ENCODE results near the gene PTH2R. TPM values are rescaled to one million over a fixed set of nuclear protein-coding genes. Genes with fewer than 3 reads are reported as not detected.
"Not testable (repeated sequence)": the region's sequence is repeated elsewhere in the genome, so short reads cannot be mapped to it uniquely, and the experiment has no call there.

Gene PTH2R
- total and polyA plus RNA-seq, 2 of the 13 experiments (the other 11 are each of a cell fraction or from before 2014, with no cell fraction given), result 0.04 TPM; not detected in 1

DNA sequence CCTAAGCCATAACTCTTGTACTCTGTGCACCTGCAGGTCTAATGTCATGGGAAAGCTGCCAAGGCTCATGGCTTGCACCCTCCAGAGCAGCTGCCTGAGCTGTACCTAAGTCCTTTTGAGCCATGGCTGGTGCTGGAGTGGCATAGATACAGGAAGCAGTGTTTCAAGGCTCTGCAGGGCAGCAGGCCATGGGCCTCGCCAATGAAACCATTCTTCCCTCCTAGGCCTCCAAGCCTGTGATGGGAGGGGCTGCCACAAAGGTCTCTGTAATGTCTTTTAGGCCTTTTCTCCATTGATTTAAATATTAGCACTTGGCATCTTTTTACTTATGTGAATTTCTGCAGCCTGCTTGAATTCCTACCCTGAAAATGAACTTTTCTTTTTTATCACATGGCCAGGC lies 108.5 kb downstream of the PTH2R start (continued):
- TF ChIP-seq, protein P1, sequence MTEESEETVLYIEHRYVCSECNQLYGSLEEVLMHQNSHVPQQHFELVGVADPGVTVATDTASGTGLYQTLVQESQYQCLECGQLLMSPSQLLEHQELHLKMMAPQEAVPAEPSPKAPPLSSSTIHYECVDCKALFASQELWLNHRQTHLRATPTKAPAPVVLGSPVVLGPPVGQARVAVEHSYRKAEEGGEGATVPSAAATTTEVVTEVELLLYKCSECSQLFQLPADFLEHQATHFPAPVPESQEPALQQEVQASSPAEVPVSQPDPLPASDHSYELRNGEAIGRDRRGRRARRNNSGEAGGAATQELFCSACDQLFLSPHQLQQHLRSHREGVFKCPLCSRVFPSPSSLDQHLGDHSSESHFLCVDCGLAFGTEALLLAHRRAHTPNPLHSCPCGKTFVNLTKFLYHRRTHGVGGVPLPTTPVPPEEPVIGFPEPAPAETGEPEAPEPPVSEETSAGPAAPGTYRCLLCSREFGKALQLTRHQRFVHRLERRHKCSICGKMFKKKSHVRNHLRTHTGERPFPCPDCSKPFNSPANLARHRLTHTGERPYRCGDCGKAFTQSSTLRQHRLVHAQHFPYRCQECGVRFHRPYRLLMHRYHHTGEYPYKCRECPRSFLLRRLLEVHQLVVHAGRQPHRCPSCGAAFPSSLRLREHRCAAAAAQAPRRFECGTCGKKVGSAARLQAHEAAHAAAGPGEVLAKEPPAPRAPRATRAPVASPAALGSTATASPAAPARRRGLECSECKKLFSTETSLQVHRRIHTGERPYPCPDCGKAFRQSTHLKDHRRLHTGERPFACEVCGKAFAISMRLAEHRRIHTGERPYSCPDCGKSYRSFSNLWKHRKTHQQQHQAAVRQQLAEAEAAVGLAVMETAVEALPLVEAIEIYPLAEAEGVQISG (CRISPR knock-in tag; IDR thresholded peaks at IDR 0.05), result no peak
- no peak for TF ChIP-seq NPAS2 (CRISPR knock-in tag; IDR thresholded peaks at IDR 0.05; ENCODE audit: borderline replicate concordance)

DNA sequence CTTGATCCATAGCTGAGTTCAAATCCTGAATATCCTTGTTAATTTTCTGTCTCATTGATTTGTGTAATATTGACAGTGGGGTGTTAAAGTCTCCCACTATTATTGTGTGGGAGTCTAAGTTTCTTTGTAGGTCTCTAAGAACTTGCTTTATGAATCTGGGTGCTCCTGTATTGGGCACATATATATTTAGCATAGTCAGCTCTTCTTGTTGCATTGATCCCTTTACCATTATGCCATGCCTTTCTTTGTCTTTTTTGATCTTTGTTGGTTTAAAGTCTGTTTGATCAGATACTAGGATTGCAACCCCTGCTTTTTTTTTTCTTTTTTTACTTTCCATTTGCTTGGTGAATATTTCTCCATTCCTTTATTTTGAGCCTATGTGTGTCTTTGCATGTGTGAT lies 116.5 kb downstream of the PTH2R start:
- DNase-seq (ENCODE audit: low spot score); POLR2A ChIA-PET; H3K4me2 ChIP-seq (ENCODE audit: low read depth, low read length); H2AFZ ChIP-seq (ENCODE audit: low read length); in situ Hi-C loops (cut with HindIII; ENCODE audit: extremely low pct_ligation_motif_present, low pct_unique_long_range_greater_than_20kb); ATAC-seq; H3K79me2 ChIP-seq (ENCODE audit: insufficient read depth, low read length); BruUV-seq (replicated peaks); H3K36me3 ChIP-seq (replicated peaks in 1 of 2; ENCODE audit: control insufficient read depth in 1 of 2, insufficient read depth in 2 of 2, low read length in 2 of 2); H3K4me1 ChIP-seq (ENCODE audit: insufficient read depth, low read length); H4K20me1 ChIP-seq (ENCODE audit: insufficient read depth, low read length); H3K9me3 ChIP-seq (ENCODE audit: low read length); H3K4me3 ChIP-seq (replicated peaks in 1 of 3; ENCODE audit: insufficient read depth in 1 of 3, low read depth in 2 of 3, low read length in 3 of 3); H3K27me3 ChIP-seq (ENCODE audit: control insufficient read depth in 1 of 2, insufficient read depth in 2 of 2, low read length in 2 of 2); FAIRE-seq; H3K9ac ChIP-seq (ENCODE audit: insufficient read depth, low read depth, low read length); intact Hi-C loops (cut with micrococcal nuclease; ENCODE audit: unreplicated experiment); CTCF ChIA-PET (ENCODE audit: low intra/inter-chr PET ratio, low total read pairs); H3K27ac ChIP-seq (ENCODE audit: extremely low read length, insufficient read depth, low read length): not testable (repeated sequence)
- TF ChIP-seq MAFK (conservative IDR thresholded peaks at IDR 0.05 in 1 of 2, IDR thresholded peaks at IDR 0.05 in 1 of 2; ENCODE audit: low read length in 2 of 2), result peak; percentile 21 to 58; a peak in 3 of 4 replicates
- TF ChIP-seq MAFF (IDR thresholded peaks at IDR 0.05; ENCODE audit: low read depth, low read length), result peak; percentile 58

DNA sequence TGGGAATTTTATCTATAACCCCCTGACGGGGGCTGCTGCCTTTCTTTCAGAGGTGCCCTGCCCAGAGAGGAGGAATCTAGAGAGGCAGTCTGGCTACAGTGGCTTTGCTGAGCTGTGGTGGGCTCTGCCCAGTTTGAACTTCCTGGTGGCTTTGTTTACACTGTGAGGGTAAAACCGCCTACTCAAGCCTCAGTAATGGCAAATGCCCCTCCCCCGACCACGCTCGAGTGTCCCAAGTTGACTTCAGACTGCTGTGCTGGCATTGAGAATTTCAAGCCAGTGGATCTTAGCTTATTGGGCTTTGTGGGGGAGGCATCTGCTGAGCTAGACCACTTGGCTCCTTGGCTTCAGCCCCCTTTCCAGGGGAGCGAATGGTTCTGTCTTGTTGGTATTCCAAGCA lies 118.6 kb downstream of the PTH2R start:
- H3K9me3 ChIP-seq (ENCODE audit: low read length); H3K27me3 ChIP-seq (ENCODE audit: control insufficient read depth in 1 of 2, insufficient read depth in 2 of 2, low read length in 2 of 2); H4K20me1 ChIP-seq (ENCODE audit: insufficient read depth, low read length); BruUV-seq (replicated peaks); H3K9ac ChIP-seq (ENCODE audit: insufficient read depth, low read depth, low read length); H3K27ac ChIP-seq (ENCODE audit: extremely low read length, insufficient read depth, low read length); H3K4me2 ChIP-seq (ENCODE audit: low read depth, low read length); DNase-seq (ENCODE audit: low spot score); H3K4me3 ChIP-seq (replicated peaks in 1 of 3; ENCODE audit: insufficient read depth in 1 of 3, low read depth in 2 of 3, low read length in 3 of 3); intact Hi-C loops (cut with micrococcal nuclease; ENCODE audit: unreplicated experiment); ATAC-seq; in situ Hi-C loops (cut with HindIII; ENCODE audit: extremely low pct_ligation_motif_present, low pct_unique_long_range_greater_than_20kb); H3K4me1 ChIP-seq (ENCODE audit: insufficient read depth, low read length); FAIRE-seq; H2AFZ ChIP-seq (ENCODE audit: low read length); H3K79me2 ChIP-seq (ENCODE audit: insufficient read depth, low read length); POLR2A ChIA-PET; H3K36me3 ChIP-seq (replicated peaks in 1 of 2; ENCODE audit: control insufficient read depth in 1 of 2, insufficient read depth in 2 of 2, low read length in 2 of 2); CTCF ChIA-PET (ENCODE audit: low intra/inter-chr PET ratio, low total read pairs): not testable (repeated sequence)
- WGBS (ENCODE audit: low lambda C conversion rate), result 11% methylated on average over 6 of the region's 6 CpGs

Data from HepG2 (cell line).